K562 (cell line): Measurements from ENCODE around the gene TRAK1. TPM values are rescaled to one million over a fixed set of nuclear protein-coding genes. Genes with fewer than 3 reads are reported as not detected.

Experiments used
- AFF1 ChIP-seq, 2 experiments: fragments of 450-650 bp; IDR thresholded peaks; 2 replicates each; pipeline ENCODE4 v1.6.1; 2018; ENCODE audit warnings: mild to moderate bottlenecking in 2 of 2, low read depth in 1 of 2; ENCODE audit not compliant: partially characterized antibody in 2 of 2
- ATF1 ChIP-seq, 2 experiments: fragments of 450-650 bp in 1 of 2; IDR thresholded peaks; 2 replicates each; pipeline ENCODE4 v1.6.1; 2016; ENCODE audit warnings: missing compliant biosample characterization in 1 of 2, missing genetic modification characterization in 1 of 2
- BMI1 ChIP-seq: fragments of 150-350 bp; IDR thresholded peaks from 2 replicates; pipeline ENCODE4 v1.6.1; 2014; ENCODE audit warnings: low read length
- CREM ChIP-seq: IDR thresholded peaks from 2 replicates; pipeline ENCODE4 v1.6.1; 2014; ENCODE audit warnings: antibody characterized with exemption, low read depth
- ETV6 ChIP-seq, 3 experiments: fragments of 150-350 bp in 1 of 3; sonication (generic) in 1 of 3; formaldehyde crosslinking in 1 of 3; IDR thresholded peaks; 2 replicates each; pipeline versions ENCODE4 v1.6.1 to v1.8.0; 2014 to 2022; ENCODE audit warnings: borderline replicate concordance in 2 of 3, low read depth in 2 of 3, antibody characterized with exemption in 1 of 3, low read length in 1 of 3, mild to moderate bottlenecking in 1 of 3, missing genetic modification reagents in 1 of 3
- MAX ChIP-seq: sonication (generic); formaldehyde crosslinking; IDR thresholded peaks from 2 replicates; pipeline ENCODE4 v1.9.0; 2022; ENCODE audit warnings: mild to moderate bottlenecking, missing genetic modification reagents
- NR1H2 ChIP-seq: sonication (generic); formaldehyde crosslinking; IDR thresholded peaks from 2 replicates; pipeline ENCODE4 v1.4.0; 2020; ENCODE audit warnings: mild to moderate bottlenecking, missing genetic modification reagents
- PBX2 ChIP-seq, 2 experiments: IDR thresholded peaks in 1 of 2; conservative IDR thresholded peaks in 1 of 2; 2 replicates each; pipeline ENCODE4 v1.6.1; 2016; ENCODE audit warnings: low read depth in 2 of 2, mild to moderate bottlenecking in 1 of 2, missing compliant biosample characterization in 1 of 2, missing genetic modification characterization in 1 of 2, moderate library complexity in 1 of 2
- PRMT5 ChIP-seq: sonication (generic); formaldehyde crosslinking; IDR thresholded peaks from 2 replicates; pipeline ENCODE4 v1.5.0; 2020; ENCODE audit warnings: missing genetic modification reagents
- ZBTB12 ChIP-seq: fragments of 250-450 bp; sonication (Bioruptor Pico); IDR thresholded peaks from 2 replicates; pipeline ENCODE4 v1.4.0; 2020
- ZNF324 ChIP-seq: fragments of 250-450 bp; sonication (Bioruptor Pico); IDR thresholded peaks from 2 replicates; pipeline ENCODE4 v1.4.0; 2020; ENCODE audit warnings: mild to moderate bottlenecking
- ZNF609 ChIP-seq: sonication (generic); formaldehyde crosslinking; IDR thresholded peaks from 2 replicates; pipeline ENCODE4 v1.8.1; 2023; ENCODE audit warnings: missing genetic modification reagents, mild to moderate bottlenecking, borderline replicate concordance
- polyA plus RNA-seq, 8 experiments: library from polyadenylated mRNA; depleted of rRNA in 4 of 8; stranded (reverse) in 5 of 8; unstranded in 3 of 8; fragments of >200 nt; fragmentation: Nextera tagmentation in 2 of 8; fragmentation: Illumina TruSeq in 1 of 8; extraction: Ambion mirVana in 2 of 8; extraction: Trizol in 1 of 8; gene quantifications; 2 replicates each; pipeline versions ENCODE4 v1.2.1 to v1.2.3, GENCODE V29; 2011 to 2014; ENCODE audit warnings: inconsistent platforms in 1 of 8, missing spikeins in 1 of 8
- total RNA-seq, 7 experiments: library from RNA; depleted of rRNA in 6 of 7; stranded (reverse); fragments of >200 nt in 6 of 7; fragmentation: Illumina TruSeq in 2 of 7; extraction: Trizol in 2 of 7; gene quantifications; 2 replicates each; pipeline versions ENCODE4 v1.2.1 to v1.2.3, GENCODE V29; 2011 to 2021; ENCODE audit warnings: low replicate concordance in 1 of 7

The TRAK1 gene
- total and polyA plus RNA-seq, 9 of the 15 experiments (the other 6 are each of a cell fraction or from before 2014, with no cell fraction given): 5.3 to 28.5 (median 17.5) TPM

GRCh38 chr3:42148982-42149432 is 57.9 kb downstream of the TRAK1 start (continued):
- no peak for TF ChIP-seq ETV6 (IDR thresholded peaks at IDR 0.05; ENCODE audit: borderline replicate concordance in 1 of 2, low read depth in 2 of 2, low read length in 1 of 2)
- no peak for TF ChIP-seq ETV6 (CRISPR knock-in tag; IDR thresholded peaks at IDR 0.05; ENCODE audit: borderline replicate concordance)
- TF ChIP-seq ZBTB12 (CRISPR knock-in tag): peak; percentile 56; the same call in 1 of the 2 replicates
- TF ChIP-seq ZNF609 (CRISPR knock-in tag): no peak
- peak; percentile 62; the same call in 1 of the 2 replicates for TF ChIP-seq BMI1
- no peak for TF ChIP-seq ATF1 (CRISPR knock-in tag; IDR thresholded peaks at IDR 0.05)
- peak; percentile 92 for TF ChIP-seq ATF1 (tag; IDR thresholded peaks at IDR 0.05)
- no peak for TF ChIP-seq PBX2 (CRISPR knock-in tag; IDR thresholded peaks at IDR 0.05; ENCODE audit: low read depth)
- peak; percentile 67 for TF ChIP-seq PBX2 (tag; conservative IDR thresholded peaks at IDR 0.05; ENCODE audit: low read depth)
- TF ChIP-seq MAX (CRISPR knock-in tag): 0 out of 2 replicates have a peak, but pooled peaks have one; percentile 14
- no peak for TF ChIP-seq ZNF324 (CRISPR knock-in tag)
- peak in 1 of 2 experiments; percentile 75 for TF ChIP-seq AFF1 (IDR thresholded peaks at IDR 0.05; ENCODE audit: low read depth in 1 of 2, partially characterized antibody in 2 of 2)
- peak; percentile 94 for TF ChIP-seq CREM
- TF ChIP-seq NR1H2 (CRISPR knock-in tag): no peak
- peak; percentile 76; the same call in 1 of the 2 replicates for TF ChIP-seq PRMT5 (CRISPR knock-in tag)
